ENCODE measurements around the gene USP6. TPM values are rescaled to one million over a fixed set of nuclear protein-coding genes. Genes with fewer than 3 reads are reported as not detected.

Gene USP6
- total RNA-seq, 6 experiments from 2014 or later = 0.02 to 0.07 TPM; not detected in 4

GRCh38 chr17:5077781-5078105 is 38.1 kb upstream of the USP6 start:
- intact Hi-C loops (cut with DNase I) = no loop called here
- ATAC-seq (peak in 2 of 4 donors; percentile 20 to 28), DNase-seq (no peak)
- TF ChIP-seq CTCF (IDR thresholded peaks at IDR 0.05) = no peak
- no peak for TF ChIP-seq POLR2A (IDR thresholded peaks at IDR 0.05)
- Histone ChIP-seq H3K27ac (peak overlapping the region in 1 of 3 donors; percentile 3), H3K27me3 (peaks cover 0 to 3% of the 10 kb centered on the region in 2 donors), H3K4me1 (peaks cover 0 to 4% (median 0%) of the 10 kb centered on the region in 4 donors), H3K9me3 (no peaks in the 10 kb centered on the region), H3K4me3 (peak overlapping the region; percentile 55 to 64 (median 61)), H3K36me3 (no peaks in the 10 kb centered on the region)
- WGBS (ENCODE audit: insufficient coverage, low coverage, low lambda C conversion rate, missing lambda C conversion rate) = 24% methylated on average over 8 of the region's 14 CpGs

GRCh38 chr17:5078106-5079028 is 37.5 kb upstream of the USP6 start, which contains the start of gene ZFP3:
Gene ZFP3 (plus strand): TSS chr17:5078467. CDS start chr17:5091505, 13,038 bp downstream.
- peak within 1 kb of the TSS; percentile 55 to 64 (median 61) for H3K4me3 ChIP-seq
- peaks cover 0 to 4% (median 0%) of the 10 kb centered on the region in 4 donors for H3K4me1 ChIP-seq
- no peaks in the 10 kb centered on the region for H3K36me3 ChIP-seq
- DNase-seq (peak; percentile 72 to 84 (median 75)), ATAC-seq (peak; percentile 90 to 97 (median 94))
- TF ChIP-seq CTCF (IDR thresholded peaks at IDR 0.05) (no peak), POLR2A (IDR thresholded peaks at IDR 0.05) (no peak)
- intact Hi-C loops (cut with DNase I) = no loop called here
- H3K27me3 ChIP-seq = peaks cover 0 to 3% of the 10 kb centered on the region in 2 donors
- H3K27ac ChIP-seq = peak within 1 kb of the TSS; percentile 3 to 57 (median 26)
- no peaks in the 10 kb centered on the region for H3K9me3 ChIP-seq
- 15% methylated on average over 9 of the region's 75 CpGs for WGBS (ENCODE audit: insufficient coverage, low coverage, low lambda C conversion rate, missing lambda C conversion rate)

- intact Hi-C loops (cut with DNase I) = no loop called here
- TF ChIP-seq POLR2A (IDR thresholded peaks at IDR 0.05) (no peak), CTCF (IDR thresholded peaks at IDR 0.05) (no peak)
- peaks cover 0 to 3% of the 10 kb centered on the region in 2 donors for H3K27me3 ChIP-seq
- H3K27ac ChIP-seq = no peak overlapping the region
- no peaks in the 10 kb centered on the region for H3K36me3 ChIP-seq
- H3K9me3 ChIP-seq = no peaks in the 10 kb centered on the region
- H3K4me1 ChIP-seq = peaks cover 0 to 4% (median 0%) of the 10 kb centered on the region in 4 donors
- no peak overlapping the region for H3K4me3 ChIP-seq
- 65% methylated on average over 3 of the region's 3 CpGs for WGBS (ENCODE audit: insufficient coverage, low coverage, low lambda C conversion rate, missing lambda C conversion rate)
- DNase-seq = no peak
- no peak for ATAC-seq
Measured at GRCh38 chr17:5080591-5080990, 35.2 kb upstream of the USP6 start.

- no peak for ATAC-seq
- Histone ChIP-seq H3K4me3 (no peak overlapping the region), H3K27me3 (no peaks in the 10 kb centered on the region), H3K27ac (no peak overlapping the region), H3K36me3 (peaks cover 0 to 11% (median 4%) of the 10 kb centered on the region in 4 donors), H3K9me3 (peaks cover 0 to 54% (median 23%) of the 10 kb centered on the region in 4 donors), H3K4me1 (no peaks in the 10 kb centered on the region)
- 88% methylated on average over 6 of the region's 6 CpGs for WGBS (ENCODE audit: insufficient coverage, low coverage, low lambda C conversion rate, missing lambda C conversion rate)
- DNase-seq = no peak
- TF ChIP-seq CTCF (IDR thresholded peaks at IDR 0.05) = no peak
- TF ChIP-seq POLR2A (IDR thresholded peaks at IDR 0.05) = no peak
- intact Hi-C loops (cut with DNase I) = no loop called here
Measured at GRCh38 chr17:5092218-5093010, 23.4 kb upstream of the USP6 start.

All from right lobe of liver (tissue), 6 donors.